GM23338 (cell line): ENCODE data around the gene LSM2. TPM values are rescaled to one million over a fixed set of nuclear protein-coding genes. Genes with fewer than 3 reads are reported as not detected.

Experiments
- ATAC-seq: fragments of 200-7000 bp; cut with Tn5 transposase; 3 replicates; pipeline ENCODE4 v1.9.1; 2020
- DNase-seq: peaks from one replicate; pipeline ENCODE4 v3.0.0-alpha.2; 2015; ENCODE audit warnings: low spot score
- H2AFZ ChIP-seq: fragments of 200-600 bp; sonication (generic); 2 replicates; pipeline ENCODE4 v1.8.0; 2016; ENCODE audit warnings: antibody characterized with exemption, mild to moderate bottlenecking, moderate library complexity
- H3F3A ChIP-seq: fragments of 200-600 bp; sonication (generic); replicated peaks from 2 replicates; pipeline ENCODE4 v1.8.0; 2017; ENCODE audit warnings: antibody characterized with exemption, mixed run types, low read depth
- H3K27ac ChIP-seq: fragments of 200-600 bp; sonication (generic); 2 replicates; pipeline ENCODE4 v1.6.1; 2016; ENCODE audit warnings: low read depth
- H3K27me3 ChIP-seq: fragments of 200-600 bp; sonication (generic); 2 replicates; pipeline ENCODE4 v1.8.0; 2016; ENCODE audit warnings: mild to moderate bottlenecking, mixed run types, moderate library complexity; ENCODE audit not compliant: insufficient read depth
- H3K36me3 ChIP-seq: fragments of 200-600 bp; sonication (generic); 2 replicates; pipeline ENCODE4 v1.8.0; 2016; ENCODE audit warnings: mild to moderate bottlenecking; ENCODE audit not compliant: insufficient read depth
- H3K4me1 ChIP-seq: fragments of 200-600 bp; sonication (generic); 2 replicates; pipeline ENCODE4 v1.8.0; 2016; ENCODE audit warnings: mild to moderate bottlenecking, moderate library complexity; ENCODE audit not compliant: insufficient read depth
- H3K4me2 ChIP-seq: fragments of 200-600 bp; sonication (generic); 2 replicates; pipeline ENCODE4 v1.7.1; 2017; ENCODE audit warnings: mixed run types
- H3K4me3 ChIP-seq: fragments of 200-600 bp; sonication (generic); 2 replicates; pipeline ENCODE4 v1.6.1; 2016; ENCODE audit warnings: mixed run types
- H3K79me2 ChIP-seq: fragments of 200-600 bp; sonication (generic); replicated peaks from 2 replicates; pipeline ENCODE4 v1.8.0; 2017; ENCODE audit warnings: mild to moderate bottlenecking; ENCODE audit not compliant: insufficient read depth
- H3K9me2 ChIP-seq: fragments of 200-600 bp; sonication (generic); 2 replicates; pipeline ENCODE4 v1.8.0; 2017; ENCODE audit not compliant: insufficient read depth
- H4K20me1 ChIP-seq: fragments of 200-600 bp; sonication (generic); replicated peaks from 2 replicates; pipeline ENCODE4 v1.8.0; 2017; ENCODE audit warnings: mild to moderate bottlenecking; ENCODE audit not compliant: insufficient read depth
- H3K27ac Mint-ChIP-seq: 2 replicates; pipeline ENCODE4 v1.8.0; 2020; ENCODE audit warnings: inconsistent platforms, mild to moderate bottlenecking, moderate library complexity, mixed read lengths
- H3K27me3 Mint-ChIP-seq: 3 replicates; pipeline ENCODE4 v1.8.0; 2022; ENCODE audit warnings: low read depth, mild to moderate bottlenecking, moderate library complexity, mixed read lengths, inconsistent platforms; ENCODE audit not compliant: insufficient read depth, poor library complexity
- H3K36me3 Mint-ChIP-seq: 3 replicates; pipeline ENCODE4 v1.8.0; 2021; ENCODE audit warnings: low read depth, mild to moderate bottlenecking, inconsistent platforms, moderate library complexity, mixed read lengths
- H3K4me1 Mint-ChIP-seq: 3 replicates; pipeline ENCODE4 v1.8.0; 2020; ENCODE audit warnings: mild to moderate bottlenecking, inconsistent platforms, mixed read lengths
- H3K4me3 Mint-ChIP-seq: 3 replicates; pipeline ENCODE4 v1.8.0; 2021; ENCODE audit warnings: moderate library complexity, mild to moderate bottlenecking, inconsistent platforms, mixed read lengths
- H3K9me3 Mint-ChIP-seq: 3 replicates; pipeline ENCODE4 v1.8.0; 2020; ENCODE audit warnings: moderate library complexity, mild to moderate bottlenecking, inconsistent platforms, mixed read lengths
- CREB1 ChIP-seq: fragments of 250-450 bp; sonication (Bioruptor Pico); IDR thresholded peaks from 2 replicates; pipeline ENCODE4 v1.5.0; 2020; ENCODE audit warnings: low read depth, mild to moderate bottlenecking, moderate library complexity
- EZH2 ChIP-seq: fragments of 200-600 bp; sonication (generic); IDR thresholded peaks from one replicate; pipeline ENCODE4 v1.8.0; 2017; ENCODE audit warnings: antibody characterized with exemption, mild to moderate bottlenecking, low read depth; ENCODE audit not compliant: unreplicated experiment
- EZH2phosphoT487 ChIP-seq: fragments of 200-600 bp; sonication (generic); IDR thresholded peaks from one replicate; pipeline ENCODE4 v1.8.1; 2018; ENCODE audit warnings: antibody characterized with exemption; ENCODE audit not compliant: unreplicated experiment
- JUNB ChIP-seq: IDR thresholded peaks from one replicate; pipeline ENCODE4 v1.6.1; 2016; ENCODE audit warnings: antibody characterized with exemption; ENCODE audit not compliant: unreplicated experiment
- POLR2AphosphoS5 ChIP-seq: IDR thresholded peaks from 2 replicates; pipeline ENCODE4 v1.6.1; 2016; ENCODE audit warnings: antibody characterized with exemption, low read depth
- STAT1 ChIP-seq: IDR thresholded peaks from one replicate; pipeline ENCODE4 v1.6.1; 2016; ENCODE audit warnings: antibody characterized with exemption; ENCODE audit not compliant: unreplicated experiment
- ZNF114 ChIP-seq: fragments of 250-450 bp; sonication (Bioruptor Pico); IDR thresholded peaks from 2 replicates; pipeline ENCODE4 v1.5.0; 2020; ENCODE audit warnings: mild to moderate bottlenecking, moderate library complexity
- ZNF331 ChIP-seq: fragments of 250-450 bp; sonication (Bioruptor Pico); IDR thresholded peaks from 2 replicates; pipeline ENCODE4 v1.5.0; 2020; ENCODE audit warnings: low read depth, mild to moderate bottlenecking, moderate library complexity
- polyA plus RNA-seq: library from polyadenylated mRNA; unstranded; fragments of >200 nt; fragmentation: Nextera tagmentation; extraction: Ambion mirVana; gene quantifications from 2 replicates; pipeline ENCODE4 v1.2.1, GENCODE V29; 2016
- total RNA-seq: library from RNA; depleted of rRNA; stranded (reverse); fragments of >200 nt; shearing (Covaris generic); gene quantifications from 2 replicates; pipeline ENCODE4 v1.2.3, GENCODE V29; 2014
- TF ChIP-seq, protein P1 (sequence below): IDR thresholded peaks from one replicate; pipeline ENCODE4 v1.6.1; 2018; ENCODE audit warnings: antibody characterized with exemption; ENCODE audit not compliant: unreplicated experiment
- TF ChIP-seq, protein P2 (sequence below), 2 experiments: fragments of 200-600 bp in 1 of 2; sonication (generic) in 1 of 2; conservative IDR thresholded peaks; 2 replicates each; pipeline versions ENCODE4 v1.5.1 to v1.6.1; 2016 to 2017; ENCODE audit warnings: antibody characterized with exemption in 2 of 2, low read depth in 2 of 2, mild to moderate bottlenecking in 2 of 2, moderate library complexity in 1 of 2

The LSM2 gene
- total and polyA plus RNA-seq, 2 experiments from 2014 or later: 106 to 140 TPM

DNA sequence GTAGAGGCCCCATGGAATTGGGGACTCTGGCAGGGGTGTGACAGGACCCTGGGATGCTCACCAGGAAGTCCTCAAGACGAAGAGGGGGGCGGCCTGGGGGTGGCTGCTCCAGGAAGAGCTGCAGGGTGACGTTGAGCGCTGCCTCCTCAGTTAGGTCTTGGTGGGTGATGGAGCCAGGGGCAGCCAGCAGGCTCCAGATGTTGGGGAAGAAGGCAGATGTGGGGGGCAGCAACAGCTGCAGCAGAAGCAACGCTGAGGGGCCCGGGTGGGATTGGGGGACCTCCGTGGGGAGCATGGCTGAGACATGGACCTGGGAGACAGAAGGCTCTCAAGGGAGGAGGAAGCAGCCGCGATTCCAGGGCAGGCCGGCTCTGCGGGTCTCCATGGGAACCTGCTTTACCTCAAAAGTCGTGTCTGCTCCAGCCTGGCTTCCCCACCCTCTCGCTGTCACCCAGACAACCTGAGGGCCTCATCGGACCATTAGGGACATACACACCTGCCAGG is 30.2 kb downstream of the LSM2 start:
- DNase-seq: peak; percentile 28
- Mint-ChIP-seq H3K9me3 (no peaks in the 10 kb centered on the region), H3K27ac (0 out of 2 replicates have a peak overlapping the region, but pooled peaks have one; percentile 45), H3K4me3 (no peak overlapping the region), H3K36me3 (peaks cover 23% of the 10 kb centered on the region), H3K27me3 (peaks cover 24% of the 10 kb centered on the region), H3K4me1 (no peaks in the 10 kb centered on the region)
- H3K4me3 ChIP-seq: no peak overlapping the region
- H3K4me2 ChIP-seq: 0 out of 2 replicates have a peak overlapping the region, but pooled peaks have one; percentile 20
- no peaks in the 10 kb centered on the region; the same call in 1 of the 2 replicates for H4K20me1 ChIP-seq
- H3K79me2 ChIP-seq: no peaks in the 10 kb centered on the region
- H3K9me2 ChIP-seq: no peaks in the 10 kb centered on the region
- H3F3A ChIP-seq: peaks cover 4% of the 10 kb centered on the region; the same call in 1 of the 2 replicates
- no peaks in the 10 kb centered on the region for H3K4me1 ChIP-seq
- no peak overlapping the region for H2AFZ ChIP-seq
- H3K27ac ChIP-seq: 0 out of 2 replicates have a peak overlapping the region, but pooled peaks have one; percentile 72
- H3K27me3 ChIP-seq: no peaks in the 10 kb centered on the region
- peak; percentile 14 for ATAC-seq
- no peaks in the 10 kb centered on the region for H3K36me3 ChIP-seq
- TF ChIP-seq EZH2phosphoT487 (no peak), STAT1 (no peak), ZNF331 (no peak), CREB1 (CRISPR knock-in tag) (no peak), JUNB (no peak), ZNF114 (CRISPR knock-in tag) (no peak)
- TF ChIP-seq, protein P1, sequence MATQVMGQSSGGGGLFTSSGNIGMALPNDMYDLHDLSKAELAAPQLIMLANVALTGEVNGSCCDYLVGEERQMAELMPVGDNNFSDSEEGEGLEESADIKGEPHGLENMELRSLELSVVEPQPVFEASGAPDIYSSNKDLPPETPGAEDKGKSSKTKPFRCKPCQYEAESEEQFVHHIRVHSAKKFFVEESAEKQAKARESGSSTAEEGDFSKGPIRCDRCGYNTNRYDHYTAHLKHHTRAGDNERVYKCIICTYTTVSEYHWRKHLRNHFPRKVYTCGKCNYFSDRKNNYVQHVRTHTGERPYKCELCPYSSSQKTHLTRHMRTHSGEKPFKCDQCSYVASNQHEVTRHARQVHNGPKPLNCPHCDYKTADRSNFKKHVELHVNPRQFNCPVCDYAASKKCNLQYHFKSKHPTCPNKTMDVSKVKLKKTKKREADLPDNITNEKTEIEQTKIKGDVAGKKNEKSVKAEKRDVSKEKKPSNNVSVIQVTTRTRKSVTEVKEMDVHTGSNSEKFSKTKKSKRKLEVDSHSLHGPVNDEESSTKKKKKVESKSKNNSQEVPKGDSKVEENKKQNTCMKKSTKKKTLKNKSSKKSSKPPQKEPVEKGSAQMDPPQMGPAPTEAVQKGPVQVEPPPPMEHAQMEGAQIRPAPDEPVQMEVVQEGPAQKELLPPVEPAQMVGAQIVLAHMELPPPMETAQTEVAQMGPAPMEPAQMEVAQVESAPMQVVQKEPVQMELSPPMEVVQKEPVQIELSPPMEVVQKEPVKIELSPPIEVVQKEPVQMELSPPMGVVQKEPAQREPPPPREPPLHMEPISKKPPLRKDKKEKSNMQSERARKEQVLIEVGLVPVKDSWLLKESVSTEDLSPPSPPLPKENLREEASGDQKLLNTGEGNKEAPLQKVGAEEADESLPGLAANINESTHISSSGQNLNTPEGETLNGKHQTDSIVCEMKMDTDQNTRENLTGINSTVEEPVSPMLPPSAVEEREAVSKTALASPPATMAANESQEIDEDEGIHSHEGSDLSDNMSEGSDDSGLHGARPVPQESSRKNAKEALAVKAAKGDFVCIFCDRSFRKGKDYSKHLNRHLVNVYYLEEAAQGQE: no peak
- TF ChIP-seq, protein P2, sequence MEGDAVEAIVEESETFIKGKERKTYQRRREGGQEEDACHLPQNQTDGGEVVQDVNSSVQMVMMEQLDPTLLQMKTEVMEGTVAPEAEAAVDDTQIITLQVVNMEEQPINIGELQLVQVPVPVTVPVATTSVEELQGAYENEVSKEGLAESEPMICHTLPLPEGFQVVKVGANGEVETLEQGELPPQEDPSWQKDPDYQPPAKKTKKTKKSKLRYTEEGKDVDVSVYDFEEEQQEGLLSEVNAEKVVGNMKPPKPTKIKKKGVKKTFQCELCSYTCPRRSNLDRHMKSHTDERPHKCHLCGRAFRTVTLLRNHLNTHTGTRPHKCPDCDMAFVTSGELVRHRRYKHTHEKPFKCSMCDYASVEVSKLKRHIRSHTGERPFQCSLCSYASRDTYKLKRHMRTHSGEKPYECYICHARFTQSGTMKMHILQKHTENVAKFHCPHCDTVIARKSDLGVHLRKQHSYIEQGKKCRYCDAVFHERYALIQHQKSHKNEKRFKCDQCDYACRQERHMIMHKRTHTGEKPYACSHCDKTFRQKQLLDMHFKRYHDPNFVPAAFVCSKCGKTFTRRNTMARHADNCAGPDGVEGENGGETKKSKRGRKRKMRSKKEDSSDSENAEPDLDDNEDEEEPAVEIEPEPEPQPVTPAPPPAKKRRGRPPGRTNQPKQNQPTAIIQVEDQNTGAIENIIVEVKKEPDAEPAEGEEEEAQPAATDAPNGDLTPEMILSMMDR (conservative IDR thresholded peaks at IDR 0.05; ENCODE audit: low read depth in 2 of 2): no peak

DNA sequence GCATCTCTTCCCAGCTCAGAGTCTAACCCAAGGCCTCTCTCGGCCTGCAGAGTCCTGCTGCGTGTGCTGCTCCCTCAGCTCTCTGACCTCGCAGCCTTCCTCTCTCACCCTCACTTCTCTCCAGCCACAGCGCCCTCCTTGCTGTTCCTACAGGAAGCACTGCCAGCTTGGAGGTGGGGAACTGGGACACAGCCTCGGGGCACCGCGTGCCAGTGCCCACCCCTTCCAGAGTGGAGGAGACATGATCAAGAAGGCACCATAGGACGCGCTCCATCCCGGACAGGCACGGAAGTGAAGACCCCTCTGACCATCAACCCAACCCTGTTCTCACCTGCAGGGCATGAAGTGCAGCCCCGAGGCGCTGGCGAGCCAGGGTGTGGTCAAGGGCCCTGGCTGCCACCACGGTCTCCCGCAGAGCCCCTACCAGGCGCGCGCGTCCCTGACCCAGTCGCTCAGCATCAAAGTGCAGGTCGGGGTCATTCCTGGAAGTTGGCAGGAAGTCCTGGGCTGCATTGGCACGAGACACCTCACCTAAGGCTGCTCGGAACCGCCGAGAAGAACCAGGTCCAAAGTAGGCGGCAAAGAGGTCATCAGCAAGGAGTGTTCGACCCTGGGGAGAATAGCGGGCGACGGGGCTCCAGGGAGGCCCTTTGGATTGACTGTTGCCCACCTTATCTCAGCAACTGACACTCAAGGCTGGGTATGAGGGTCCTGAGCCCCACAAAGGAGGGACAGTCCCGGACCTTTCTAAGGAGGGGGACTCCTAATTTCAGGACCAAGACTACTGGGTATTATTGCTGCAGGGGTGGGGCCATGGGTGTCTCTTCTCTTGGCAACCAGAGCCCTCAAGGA is 30.9 kb downstream of the LSM2 start:
- H4K20me1 ChIP-seq: no peaks in the 10 kb centered on the region; the same call in 1 of the 2 replicates
- H3K4me3 ChIP-seq: no peak overlapping the region
- peaks cover 4% of the 10 kb centered on the region; the same call in 1 of the 2 replicates for H3F3A ChIP-seq
- H3K27ac ChIP-seq: no peak overlapping the region
- H3K4me1 ChIP-seq: no peaks in the 10 kb centered on the region
- Mint-ChIP-seq H3K4me3 (no peak overlapping the region), H3K36me3 (peaks cover 20% of the 10 kb centered on the region), H3K27me3 (peaks cover 22% of the 10 kb centered on the region), H3K9me3 (no peaks in the 10 kb centered on the region), H3K27ac (no peak overlapping the region), H3K4me1 (no peaks in the 10 kb centered on the region)
- DNase-seq: no peak
- no peaks in the 10 kb centered on the region for H3K27me3 ChIP-seq
- no peaks in the 10 kb centered on the region for H3K79me2 ChIP-seq
- ATAC-seq: no peak
- no peak overlapping the region for H2AFZ ChIP-seq
- H3K9me2 ChIP-seq: no peaks in the 10 kb centered on the region
- no peak overlapping the region for H3K4me2 ChIP-seq
- no peaks in the 10 kb centered on the region for H3K36me3 ChIP-seq
- TF ChIP-seq, protein P1: no peak
- no peak for TF ChIP-seq ZNF331
- no peak for TF ChIP-seq POLR2AphosphoS5
- TF ChIP-seq CREB1 (CRISPR knock-in tag): no peak
- no peak for TF ChIP-seq EZH2
- TF ChIP-seq, protein P2 (conservative IDR thresholded peaks at IDR 0.05; ENCODE audit: low read depth in 2 of 2): no peak
- TF ChIP-seq JUNB: no peak
